ENCODE results near the gene GOLGA5. TPM values are rescaled to one million over a fixed set of nuclear protein-coding genes. Genes with fewer than 3 reads are reported as not detected.

The GOLGA5 gene
- total and polyA plus RNA-seq, 2 of the 8 experiments (the other 6 are each of a cell fraction or from before 2014, with no cell fraction given), result 13.0 to 25.4 TPM

- TF ChIP-seq CTBP2 (IDR thresholded peaks at IDR 0.05; ENCODE audit: borderline replicate concordance, insufficient read depth, insufficient read length, low read length), result no peak
- no peak for TF ChIP-seq SP4 (IDR thresholded peaks at IDR 0.05; ENCODE audit: low read length)
These were observed 10.2 kb upstream of the GOLGA5 start (continued) for GRCh38 chr14:92783813-92784431.
